ENCODE measurements around the gene GLCCI1. TPM values are rescaled to one million over a fixed set of nuclear protein-coding genes. Genes with fewer than 3 reads are reported as not detected.
"Not testable (repeated sequence)": the region's sequence is repeated elsewhere in the genome, so short reads cannot be mapped to it uniquely, and the experiment has no call there.

Gene GLCCI1
- total and polyA plus RNA-seq, 5 experiments from 2014 or later: 9.0 to 33.2 (median 30.8) TPM

DNA sequence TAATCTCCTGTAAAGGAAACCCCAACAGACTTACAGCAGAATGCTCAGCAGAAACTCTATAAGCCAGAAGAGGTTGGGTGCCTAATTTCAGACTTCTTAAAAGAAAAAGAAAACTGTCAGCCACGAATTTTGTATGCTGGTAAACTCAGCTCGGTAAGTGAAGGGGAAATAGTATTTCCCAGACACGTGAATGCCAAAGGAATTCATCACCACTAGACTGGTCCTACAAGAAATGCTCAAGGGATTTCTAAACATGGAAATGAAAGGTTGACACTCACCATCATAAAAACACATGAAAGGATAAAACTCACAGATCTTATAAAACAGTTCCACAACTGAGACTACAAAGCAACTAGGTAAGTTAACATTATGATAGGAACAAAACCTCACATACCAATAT lies 68.6 kb downstream of the GLCCI1 start:
- no peak for ATAC-seq
- Mint-ChIP-seq H3K27ac (no peak overlapping the region), H3K36me3 (peaks cover 10 to 32% (median 30%) of the 10 kb centered on the region in 3 donors), H3K4me3 (no peak overlapping the region), H3K27me3 (no peaks in the 10 kb centered on the region), H3K4me1 (peaks cover 8 to 26% (median 17%) of the 10 kb centered on the region in 4 donors), H3K9me3 (peaks cover 0 to 19% (median 0%) of the 10 kb centered on the region in 9 donors)
- POLR2A ChIA-PET: no interaction called here
- DNase-seq: no peak

- H3K36me3 Mint-ChIP-seq: peaks cover 20 to 49% (median 44%) of the 10 kb centered on the region in 3 donors
- no peaks in the 10 kb centered on the region for H3K27me3 Mint-ChIP-seq
- H3K9me3 Mint-ChIP-seq: peaks cover 0 to 15% (median 0%) of the 10 kb centered on the region in 9 donors
- ATAC-seq (no peak), DNase-seq (no peak)
- H3K27ac Mint-ChIP-seq: peak overlapping the region in 2 of 10 donors; percentile 26 to 62
- H3K4me3 Mint-ChIP-seq: no peak overlapping the region
- H3K4me1 Mint-ChIP-seq: peaks cover 6 to 18% (median 12%) of the 10 kb centered on the region in 4 donors
- POLR2A ChIA-PET: interaction anchor here (0.6 to 1.3 kb wide), 2 partner anchors 12 to 71 kb away, joined by 3 read pairs; no protein-coding TSS in a partner anchor
These were observed 72.3 kb downstream of the GLCCI1 start for GRCh38 chr7:8040768-8041369.

DNA sequence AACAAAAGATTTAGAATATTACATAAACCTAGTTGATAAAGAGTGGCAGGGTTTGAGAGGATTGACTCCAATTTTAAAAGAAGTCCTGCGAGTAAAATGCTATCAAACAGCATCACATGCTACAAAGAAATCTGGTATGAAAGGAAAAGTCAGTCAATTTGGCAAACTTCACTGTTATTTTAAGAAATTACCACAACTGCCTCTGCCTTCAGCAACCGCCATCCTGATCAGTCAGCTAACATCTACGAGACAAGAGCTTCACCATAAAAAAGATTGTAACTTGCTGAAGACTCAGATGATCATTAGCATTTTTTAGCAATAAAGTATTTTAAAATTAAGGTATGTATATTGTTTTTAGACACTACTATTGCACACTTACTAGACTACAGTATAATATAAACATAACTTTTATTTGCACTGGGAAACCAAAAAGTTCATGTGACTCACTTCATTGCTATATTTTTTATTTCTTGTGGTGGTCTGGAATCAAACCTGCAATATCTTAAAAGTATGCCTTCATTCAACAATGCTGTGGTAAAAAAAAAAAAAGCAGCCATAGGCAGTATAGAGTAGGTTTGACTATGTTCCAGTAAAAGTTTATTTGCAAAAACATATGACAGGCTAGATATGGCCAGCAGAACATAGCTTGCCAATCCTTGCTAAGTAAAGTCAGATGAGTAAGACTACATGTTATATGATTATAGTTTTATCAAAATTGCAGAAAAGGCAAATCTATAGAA lies 74.4 kb downstream of the GLCCI1 start:
- H3K9me3 Mint-ChIP-seq: no peaks in the 10 kb centered on the region
- H3K4me3 Mint-ChIP-seq: no peak overlapping the region

DNA sequence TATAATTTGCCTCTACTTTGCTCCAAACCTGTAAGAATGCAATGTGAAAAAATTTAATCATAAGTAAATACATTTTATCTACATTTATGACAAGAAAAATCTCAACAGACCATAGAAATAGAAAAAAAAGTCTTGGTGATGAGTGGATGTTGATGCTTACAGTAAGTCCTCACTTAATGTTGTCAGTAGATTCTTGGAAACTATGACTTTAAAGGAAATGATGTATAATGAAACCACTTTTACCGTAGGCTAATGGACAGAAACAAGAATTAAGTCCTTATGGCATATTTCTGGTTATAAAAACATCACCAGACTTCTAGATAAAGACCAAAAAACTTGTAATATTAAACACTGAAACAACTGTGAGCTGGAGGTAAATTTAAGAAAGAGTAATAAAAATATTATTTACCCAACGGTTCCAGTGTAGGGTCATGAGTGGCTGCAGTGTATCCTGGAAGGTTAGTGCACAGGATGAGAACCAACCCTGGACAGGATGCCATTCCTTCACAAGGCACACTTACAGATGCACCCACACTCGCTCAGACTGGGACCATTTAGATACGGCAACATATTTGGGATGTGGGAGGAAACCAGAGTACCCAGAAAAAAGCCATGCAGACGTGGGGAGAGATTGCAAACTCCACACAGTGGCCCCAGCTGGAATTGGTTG lies 76.3 kb downstream of the GLCCI1 start:
- POLR2A ChIA-PET: no interaction called here
- peaks cover 11 to 37% (median 34%) of the 10 kb centered on the region in 3 donors for H3K36me3 Mint-ChIP-seq
- H3K4me3 Mint-ChIP-seq: no peak overlapping the region
- peaks cover 0 to 2% (median 0%) of the 10 kb centered on the region in 9 donors for H3K9me3 Mint-ChIP-seq
- DNase-seq (no peak), ATAC-seq (no peak)
- H3K27ac Mint-ChIP-seq: peak overlapping the region in 1 of 10 donors; percentile 63
- no peaks in the 10 kb centered on the region for H3K27me3 Mint-ChIP-seq
- peaks cover 16 to 40% (median 32%) of the 10 kb centered on the region in 4 donors for H3K4me1 Mint-ChIP-seq

More for the DNA sequence above, 74.4 kb downstream of the GLCCI1 start:
- POLR2A ChIA-PET: no interaction called here
- Mint-ChIP-seq H3K36me3 (peaks cover 11 to 36% (median 27%) of the 10 kb centered on the region in 3 donors), H3K27ac (no peak overlapping the region), H3K27me3 (no peaks in the 10 kb centered on the region), H3K4me1 (peaks cover 13 to 29% (median 26%) of the 10 kb centered on the region in 4 donors)
- ATAC-seq (no peak), DNase-seq (no peak)

DNA sequence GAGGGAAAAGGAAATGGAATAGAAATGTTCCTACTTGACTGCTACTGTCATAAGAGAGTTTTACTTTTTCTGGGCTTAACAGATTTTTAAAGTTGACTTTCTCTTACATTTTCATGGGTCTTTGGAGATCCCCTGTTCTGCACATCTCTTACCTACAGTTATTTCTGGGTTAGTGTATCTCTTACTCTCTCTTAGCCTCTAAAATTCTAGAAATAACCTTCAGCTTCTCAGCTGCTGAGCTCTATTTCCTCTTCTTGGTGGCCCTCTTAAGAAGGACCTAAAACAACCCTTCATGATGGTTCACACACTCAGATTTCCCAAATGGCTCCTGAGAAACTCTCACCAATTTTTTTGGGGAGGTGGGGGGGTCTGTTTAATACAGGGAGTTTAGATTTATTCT lies 79.5 kb downstream of the GLCCI1 start:
- H3K27me3 Mint-ChIP-seq, H3K9me3 Mint-ChIP-seq, DNase-seq, ATAC-seq, POLR2A ChIA-PET: not testable (repeated sequence)
- peaks cover 20 to 43% (median 32%) of the 10 kb centered on the region in 4 donors for H3K4me1 Mint-ChIP-seq
- peaks cover 7 to 19% (median 15%) of the 10 kb centered on the region in 3 donors for H3K36me3 Mint-ChIP-seq
- H3K27ac Mint-ChIP-seq: peak overlapping the region in 3 of 10 donors; percentile 13 to 76 (median 60)
- peak overlapping the region in 1 of 10 donors; percentile 24 for H3K4me3 Mint-ChIP-seq

DNA sequence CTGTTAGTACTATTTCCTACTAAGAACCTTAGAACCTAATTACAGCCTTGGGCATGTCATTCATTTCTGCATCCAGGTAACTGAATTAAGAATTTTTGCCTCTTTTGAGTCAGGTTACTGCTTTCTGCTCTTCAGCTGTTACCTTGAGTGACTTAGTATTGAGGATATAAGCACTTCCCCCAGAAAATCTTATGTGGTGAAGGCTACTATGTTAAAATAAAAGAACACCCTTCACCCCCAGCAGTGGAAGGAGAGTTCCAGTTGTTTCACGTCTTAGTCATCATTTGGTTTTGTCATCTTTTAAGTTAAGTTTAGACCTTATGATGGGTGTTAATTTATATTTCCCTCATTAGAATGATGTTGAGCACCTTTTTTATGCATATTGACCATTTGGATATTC lies 82.8 kb downstream of the GLCCI1 start:
- peaks cover 18 to 35% (median 30%) of the 10 kb centered on the region in 4 donors for H3K4me1 Mint-ChIP-seq
- H3K4me3 Mint-ChIP-seq: no peak overlapping the region
- peak overlapping the region in 2 of 10 donors; percentile 12 to 61 for H3K27ac Mint-ChIP-seq
- peaks cover 2 to 16% (median 16%) of the 10 kb centered on the region in 3 donors for H3K36me3 Mint-ChIP-seq
- peaks cover 0 to 2% (median 0%) of the 10 kb centered on the region in 9 donors for H3K9me3 Mint-ChIP-seq
- DNase-seq (no peak), ATAC-seq (no peak)
- POLR2A ChIA-PET: interaction anchor here (1.2 kb wide), 1 partner anchor 40 kb away, joined by 3 read pairs; no protein-coding TSS in a partner anchor
- H3K27me3 Mint-ChIP-seq: no peaks in the 10 kb centered on the region

DNA sequence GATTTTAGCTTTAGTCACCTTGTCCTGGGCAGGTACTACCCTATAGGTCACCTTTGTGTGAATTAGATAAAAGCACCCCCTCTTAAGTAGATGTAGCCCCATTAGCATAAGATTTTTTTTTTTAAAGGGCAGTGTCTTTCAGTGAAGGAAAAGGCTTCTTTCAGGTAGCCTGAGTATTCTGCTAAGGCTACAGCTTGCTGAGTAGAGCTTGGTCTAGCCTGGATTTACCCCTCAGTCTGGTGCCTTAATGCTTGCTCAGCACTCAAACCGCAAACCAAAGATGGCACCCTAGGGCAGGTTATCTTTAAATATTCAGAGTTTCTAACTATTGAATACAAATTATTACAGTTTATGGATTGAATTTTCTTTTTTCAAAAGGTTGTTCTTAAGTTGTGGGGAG lies 83.4 kb downstream of the GLCCI1 start:
- H3K4me1 Mint-ChIP-seq: peaks cover 15 to 30% (median 25%) of the 10 kb centered on the region in 4 donors
- ATAC-seq (no peak), DNase-seq (no peak)
- POLR2A ChIA-PET: interaction anchor here (1.2 kb wide), 1 partner anchor 40 kb away, joined by 3 read pairs; no protein-coding TSS in a partner anchor
- H3K36me3 Mint-ChIP-seq: peaks cover 4 to 20% (median 18%) of the 10 kb centered on the region in 3 donors
- H3K4me3 Mint-ChIP-seq: no peak overlapping the region
- H3K9me3 Mint-ChIP-seq: peaks cover 0 to 2% (median 0%) of the 10 kb centered on the region in 9 donors
- H3K27me3 Mint-ChIP-seq: no peaks in the 10 kb centered on the region
- no peak overlapping the region for H3K27ac Mint-ChIP-seq

- POLR2A ChIA-PET: interaction anchor here (0.6 kb wide), 1 partner anchor 12 kb away, joined by 3 read pairs; no protein-coding TSS in a partner anchor
- Mint-ChIP-seq H3K27me3 (no peaks in the 10 kb centered on the region), H3K27ac (peak overlapping the region in 2 of 10 donors; percentile 28 to 47), H3K36me3 (peaks cover 4 to 27% (median 20%) of the 10 kb centered on the region in 3 donors), H3K4me1 (peaks cover 14 to 26% (median 18%) of the 10 kb centered on the region in 4 donors), H3K4me3 (no peak overlapping the region), H3K9me3 (peaks cover 0 to 2% (median 0%) of the 10 kb centered on the region in 9 donors)
- ATAC-seq (no peak), DNase-seq (no peak)
These were observed 84.2 kb downstream of the GLCCI1 start for GRCh38 chr7:8052824-8053223.

GRCh38 chr7:8056439-8056838 lies 87.8 kb downstream of the GLCCI1 start:
- DNase-seq: no peak
- POLR2A ChIA-PET: interaction anchor here (0.6 kb wide), 1 partner anchor 69 kb away, joined by 3 read pairs; no protein-coding TSS in a partner anchor
- peaks cover 4 to 51% (median 19%) of the 10 kb centered on the region in 3 donors for H3K36me3 Mint-ChIP-seq
- H3K4me3 Mint-ChIP-seq: no peak overlapping the region
- no peak for ATAC-seq
- no peaks in the 10 kb centered on the region for H3K27me3 Mint-ChIP-seq
- H3K27ac Mint-ChIP-seq: peak overlapping the region in 1 of 10 donors; percentile 48
- no peaks in the 10 kb centered on the region for H3K9me3 Mint-ChIP-seq
- peaks cover 3 to 5% (median 4%) of the 10 kb centered on the region in 4 donors for H3K4me1 Mint-ChIP-seq

- no peak for DNase-seq
- H3K4me1 Mint-ChIP-seq: peaks cover 0 to 3% (median under 1%) of the 10 kb centered on the region in 4 donors
- no peaks in the 10 kb centered on the region for H3K27me3 Mint-ChIP-seq
- H3K4me3 Mint-ChIP-seq: no peak overlapping the region
- POLR2A ChIA-PET: no interaction called here
- H3K27ac Mint-ChIP-seq: peak overlapping the region in 2 of 10 donors; percentile 5 to 28
- peaks cover 0 to 3% (median 0%) of the 10 kb centered on the region in 9 donors for H3K9me3 Mint-ChIP-seq
- H3K36me3 Mint-ChIP-seq: peaks cover 4 to 57% (median 23%) of the 10 kb centered on the region in 3 donors
- no peak for ATAC-seq
These were observed 89.0 kb downstream of the GLCCI1 start for GRCh38 chr7:8057566-8057965.

- Mint-ChIP-seq H3K36me3 (peaks cover 4 to 64% (median 30%) of the 10 kb centered on the region in 3 donors), H3K9me3 (peaks cover 0 to 4% (median 0%) of the 10 kb centered on the region in 9 donors), H3K4me1 (peaks cover 0 to 4% (median 2%) of the 10 kb centered on the region in 4 donors), H3K27ac (peak overlapping the region in 2 of 10 donors; percentile 5 to 21), H3K4me3 (no peak overlapping the region), H3K27me3 (no peaks in the 10 kb centered on the region)
- no peak for ATAC-seq
- POLR2A ChIA-PET: no interaction called here
- no peak for DNase-seq
These were observed 89.7 kb downstream of the GLCCI1 start for GRCh38 chr7:8058322-8058721.

- peak overlapping the region in 1 of 10 donors; percentile 11 for H3K27ac Mint-ChIP-seq
- no peak overlapping the region for H3K4me3 Mint-ChIP-seq
These were observed 90.3 kb downstream of the GLCCI1 start for GRCh38 chr7:8058852-8059251.

More at GRCh38 chr7:8058852-8059251, 90.3 kb downstream of the GLCCI1 start:
- Mint-ChIP-seq H3K36me3 (peaks cover 4 to 70% (median 36%) of the 10 kb centered on the region in 3 donors), H3K9me3 (peaks cover 0 to 4% (median 0%) of the 10 kb centered on the region in 9 donors), H3K27me3 (no peaks in the 10 kb centered on the region), H3K4me1 (peaks cover 4 to 10% (median 6%) of the 10 kb centered on the region in 4 donors)
- DNase-seq (no peak), ATAC-seq (no peak)
- POLR2A ChIA-PET: no interaction called here

Measured in naive thymus-derived CD8-positive, alpha-beta T cell (primary cell).